NCI-H510A (cell line): ENCODE measurements around the gene PMP22.
"Not testable (repeated sequence)": the region's sequence is repeated elsewhere in the genome, so short reads cannot be mapped to it uniquely, and the experiment has no call there.

ENCODE experiments used
- DNase-seq: peaks from one replicate; lab custom pipeline; 2025; lab: John Stamatoyannopoulos, UW

Gene PMP22

GRCh38 chr17:15210247-15210646 is 54.9 kb downstream of the PMP22 start:
- no peak for DNase-seq

- not testable (repeated sequence) for DNase-seq
Observed at GRCh38 chr17:15203062-15203461, 62.1 kb downstream of the PMP22 start.

- DNase-seq = not testable (repeated sequence)
Observed at GRCh38 chr17:15200574-15200973, 64.6 kb downstream of the PMP22 start.

- DNase-seq = no peak
Observed at GRCh38 chr17:15197229-15197628, 67.9 kb downstream of the PMP22 start.

- no peak for DNase-seq
Observed at GRCh38 chr17:15194859-15195277, 70.3 kb downstream of the PMP22 start.

GRCh38 chr17:15185625-15185991 is 79.5 kb downstream of the PMP22 start:
- no peak for DNase-seq

- no peak for DNase-seq
Observed at GRCh38 chr17:15184872-15185624, 80.1 kb downstream of the PMP22 start.

- no peak for DNase-seq
Observed at GRCh38 chr17:15181816-15182215, 83.3 kb downstream of the PMP22 start.

GRCh38 chr17:15181333-15181732 is 83.8 kb downstream of the PMP22 start:
- no peak for DNase-seq

- DNase-seq = no peak
Observed at GRCh38 chr17:15180121-15180561, 85.0 kb downstream of the PMP22 start.
